GM12892 (cell line): ENCODE data around the gene LRRC38. TPM values are rescaled to one million over a fixed set of nuclear protein-coding genes. Genes with fewer than 3 reads are reported as not detected.
"Not testable (repeated sequence)": the region's sequence is repeated elsewhere in the genome, so short reads cannot be mapped to it uniquely, and the experiment has no call there.

Experiments used
- DNase-seq: peaks from one replicate; pipeline ENCODE4 v3.0.0; 2011; ENCODE audit not compliant: insufficient read length
- FAIRE-seq: peaks from 2 replicates; lab custom pipeline; 2011; peaks lifted over from hg19 to GRCh38; lab: Jason Lieb, UNC
- POLR2A ChIP-seq: IDR thresholded peaks from 2 replicates; pipeline ENCODE4 v1.6.1; 2011; ENCODE audit warnings: low read depth, low read length, control low read depth
- POLR2AphosphoS5 ChIP-seq: IDR thresholded peaks from 2 replicates; pipeline ENCODE4 v1.6.1; 2011; ENCODE audit warnings: low read depth, low read length, control low read depth
- TAF1 ChIP-seq: IDR thresholded peaks from 2 replicates; pipeline ENCODE4 v1.6.1; 2011; ENCODE audit warnings: low read depth, mild to moderate bottlenecking, control low read depth, low read length, borderline replicate concordance
- polyA plus RNA-seq: library from polyadenylated mRNA; unstranded; fragments of >200 nt; gene quantifications from one replicate; pipeline ENCODE4 v1.2.1, GENCODE V29; 2012; ENCODE audit warnings: missing spikeins, inconsistent platforms; ENCODE audit not compliant: missing spikeins

LRRC38 gene, protein sequence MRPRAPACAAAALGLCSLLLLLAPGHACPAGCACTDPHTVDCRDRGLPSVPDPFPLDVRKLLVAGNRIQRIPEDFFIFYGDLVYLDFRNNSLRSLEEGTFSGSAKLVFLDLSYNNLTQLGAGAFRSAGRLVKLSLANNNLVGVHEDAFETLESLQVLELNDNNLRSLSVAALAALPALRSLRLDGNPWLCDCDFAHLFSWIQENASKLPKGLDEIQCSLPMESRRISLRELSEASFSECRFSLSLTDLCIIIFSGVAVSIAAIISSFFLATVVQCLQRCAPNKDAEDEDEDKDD
- polyA plus RNA-seq: not detected

- no peak for FAIRE-seq
- DNase-seq: no peak
- TF ChIP-seq TAF1 (no peak), POLR2A (no peak), POLR2AphosphoS5 (no peak)
These were observed at the start of gene LRRC38 for GRCh38 chr1:13513895-13514546. Gene LRRC38, minus strand, starts transcription at chr1:13514003. Its CDS starts 410 bp downstream, at chr1:13513593.

GRCh38 chr1:13562981-13563380 is 49.2 kb upstream of the LRRC38 start:
- not testable (repeated sequence) for FAIRE-seq, DNase-seq

- no peak for TF ChIP-seq POLR2A
- TF ChIP-seq TAF1: no peak
- TF ChIP-seq POLR2AphosphoS5: no peak
- DNase-seq (no peak), FAIRE-seq (no peak)
These were observed 46.7 kb upstream of the LRRC38 start for GRCh38 chr1:13560541-13560940.

DNA sequence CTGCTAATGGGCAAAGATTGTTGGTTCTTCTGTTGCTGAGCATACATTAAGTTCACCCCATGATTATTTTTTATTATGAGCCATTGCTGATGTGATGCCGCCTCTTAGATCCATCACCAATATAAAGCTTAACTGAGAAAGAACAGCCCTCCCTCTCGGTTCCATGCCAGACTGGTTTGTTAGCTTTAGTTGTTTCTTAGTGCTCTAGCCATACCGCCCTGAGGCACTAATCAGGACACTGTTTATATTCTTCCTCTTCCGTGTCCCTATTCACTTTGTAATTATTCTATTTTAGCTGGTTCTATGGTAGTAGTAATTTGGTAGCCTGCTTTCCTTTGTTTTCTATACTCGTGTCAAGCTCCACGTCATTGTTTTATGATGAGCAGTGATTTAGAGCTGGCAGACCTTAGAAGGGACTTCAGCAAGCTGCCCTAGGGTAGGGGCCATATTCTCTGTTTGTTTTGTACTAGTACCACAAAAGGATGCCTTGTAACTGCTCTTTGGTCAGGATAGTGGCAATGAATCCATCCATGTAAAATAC is 42.5 kb upstream of the LRRC38 start:
- no peak for FAIRE-seq
- DNase-seq: no peak
- no peak for TF ChIP-seq POLR2AphosphoS5
- no peak for TF ChIP-seq TAF1
- TF ChIP-seq POLR2A: no peak

- DNase-seq: no peak
- TF ChIP-seq POLR2AphosphoS5: no peak
- no peak for TF ChIP-seq POLR2A
- no peak for TF ChIP-seq TAF1
- no peak for FAIRE-seq
These were observed 41.0 kb upstream of the LRRC38 start for GRCh38 chr1:13554798-13555197.

DNA sequence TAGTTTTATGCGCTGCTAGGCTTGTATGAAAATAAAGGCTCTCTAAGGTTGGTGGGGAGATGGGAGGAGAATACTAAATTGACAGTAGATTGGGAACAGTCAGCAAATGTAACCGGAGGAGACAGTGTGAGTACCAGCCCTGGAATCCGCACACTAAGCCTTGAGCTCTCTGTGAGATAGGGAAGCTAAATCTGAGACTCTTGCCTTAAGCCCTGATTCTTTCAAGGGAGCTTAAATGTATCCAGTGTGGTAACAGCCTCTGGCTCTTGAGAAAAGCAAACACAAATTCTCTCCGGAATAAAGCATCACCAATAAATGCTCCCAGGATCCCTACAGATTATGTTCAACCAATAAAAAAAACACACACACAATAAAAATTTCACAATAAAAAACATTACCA is 36.9 kb upstream of the LRRC38 start:
- FAIRE-seq: no peak
- no peak for DNase-seq
- TF ChIP-seq TAF1: no peak

- FAIRE-seq (no peak), DNase-seq (no peak)
- no peak for TF ChIP-seq POLR2A
- TF ChIP-seq POLR2AphosphoS5: no peak
- no peak for TF ChIP-seq TAF1
These were observed 35.7 kb upstream of the LRRC38 start for GRCh38 chr1:13549521-13549920.

- FAIRE-seq: no peak
- DNase-seq: no peak
- TF ChIP-seq POLR2AphosphoS5 (no peak), TAF1 (no peak), POLR2A (no peak)
These were observed 35.2 kb upstream of the LRRC38 start for GRCh38 chr1:13549021-13549420.

- no peak for TF ChIP-seq POLR2A
- no peak for TF ChIP-seq TAF1
- TF ChIP-seq POLR2AphosphoS5: no peak
- FAIRE-seq (no peak), DNase-seq (no peak)
These were observed 34.5 kb upstream of the LRRC38 start for GRCh38 chr1:13548281-13548680.

DNA sequence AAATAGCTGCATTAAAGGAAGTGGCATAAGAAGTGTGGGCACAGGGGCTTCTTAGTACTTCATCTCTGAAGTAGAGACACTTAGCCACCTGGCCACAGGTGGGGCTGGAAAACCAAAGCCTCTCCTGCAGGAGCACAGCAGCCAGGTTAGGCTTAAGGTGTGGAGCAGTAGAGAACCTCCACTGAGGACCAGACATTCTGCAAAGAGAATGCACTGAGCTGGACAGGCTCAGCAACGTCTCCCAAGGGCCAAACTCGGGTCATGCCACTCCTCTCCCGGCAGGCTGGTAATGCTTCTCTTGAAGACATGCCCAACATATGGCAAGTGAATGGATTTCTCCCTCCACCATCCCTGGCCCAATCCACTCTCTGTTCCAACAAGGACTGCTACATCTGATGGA is 33.0 kb upstream of the LRRC38 start:
- FAIRE-seq: no peak
- TF ChIP-seq TAF1 (no peak), POLR2AphosphoS5 (no peak), POLR2A (no peak)
- DNase-seq: no peak

DNA sequence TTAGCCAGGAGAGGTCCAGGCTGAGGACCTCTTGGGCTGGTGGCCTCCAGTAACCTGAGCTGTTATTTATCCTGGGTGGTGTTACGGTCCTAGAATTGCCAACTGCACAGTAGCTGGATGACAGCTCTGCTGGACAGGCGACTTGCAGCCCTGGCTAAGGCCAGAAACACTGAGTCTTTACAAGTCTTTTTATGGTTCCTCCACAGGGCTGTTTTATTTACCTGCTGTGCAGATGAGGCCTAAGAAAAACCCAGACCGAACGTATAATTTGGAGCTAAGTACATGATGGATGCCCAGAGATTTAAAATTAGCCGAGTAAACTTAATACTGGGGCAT is 30.4 kb upstream of the LRRC38 start:
- TF ChIP-seq TAF1 (no peak), POLR2AphosphoS5 (no peak), POLR2A (no peak)
- DNase-seq: no peak
- no peak for FAIRE-seq
